Measurements from ENCODE around the gene SMARCA4. TPM values are rescaled to one million over a fixed set of nuclear protein-coding genes. Genes with fewer than 3 reads are reported as not detected.

SMARCA4 gene
- total and polyA plus RNA-seq, 4 experiments from 2014 or later: 2.1 to 118 (median 68.1) TPM

DNA sequence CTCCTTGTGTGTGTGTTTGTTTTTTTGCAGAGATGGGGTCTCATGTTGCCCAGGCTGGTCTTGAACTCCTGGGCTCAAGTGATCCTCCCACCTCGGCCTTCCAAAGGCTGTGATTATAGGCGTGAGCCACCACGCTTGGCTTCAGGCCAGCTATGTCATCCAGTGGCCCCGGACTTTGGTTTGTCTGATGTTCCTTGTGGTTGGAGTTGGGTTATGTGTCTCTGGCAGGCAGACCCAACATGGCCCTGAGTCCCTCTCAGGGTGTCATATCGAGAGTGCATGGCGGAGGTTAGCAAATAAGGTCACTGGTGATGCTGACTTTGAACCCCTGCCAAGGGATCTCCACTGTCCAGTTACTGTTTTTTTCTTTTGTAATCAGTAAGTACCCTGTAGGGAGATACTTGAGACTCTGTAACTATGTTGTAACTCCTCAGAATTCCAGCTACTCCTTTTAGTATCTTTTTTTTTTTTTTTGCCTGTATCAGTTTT, 37.3 kb downstream of the SMARCA4 start:
- ChIA-PET CTCF (ENCODE audit: partially characterized antibody) (interaction anchor here (1.4 kb wide), 1 partner anchor 62 kb away, joined by 3 read pairs; no protein-coding TSS in a partner anchor), POLR2A (ENCODE audit: partially characterized antibody) (interaction anchor here (0.6 kb wide), 1 partner anchor 46 kb away, joined by 4 read pairs; no protein-coding TSS in a partner anchor)
- no peak overlapping the region for H3K27ac ChIP-seq (ENCODE audit: low read depth, low read length)
- Mint-ChIP-seq H3K4me3 (no peak overlapping the region), H3K4me1 (no peaks in the 10 kb centered on the region), H3K36me3 (peaks cover 36 to 61% of the 10 kb centered on the region in 2 donors), H3K9me3 (no peaks in the 10 kb centered on the region), H3K27ac (peak overlapping the region in 2 of 7 donors; percentile 6 to 30), H3K27me3 (no peaks in the 10 kb centered on the region)
- intact Hi-C loops (cut with micrococcal nuclease): no loop called here
- no peaks in the 10 kb centered on the region for H3K27me3 ChIP-seq (ENCODE audit: insufficient read depth, low read length)
- no peaks in the 10 kb centered on the region for H3K9me3 ChIP-seq (ENCODE audit: control insufficient read depth in 1 of 2, low read length in 2 of 2)
- no peak for DNase-seq
- peaks cover 55% of the 10 kb centered on the region for H3K36me3 ChIP-seq (ENCODE audit: insufficient read depth, low read length)
- H3K4me1 ChIP-seq (ENCODE audit: insufficient read depth, low read length): no peaks in the 10 kb centered on the region
- H3K4me3 ChIP-seq (ENCODE audit: low read length in 2 of 2): no peak overlapping the region

DNA sequence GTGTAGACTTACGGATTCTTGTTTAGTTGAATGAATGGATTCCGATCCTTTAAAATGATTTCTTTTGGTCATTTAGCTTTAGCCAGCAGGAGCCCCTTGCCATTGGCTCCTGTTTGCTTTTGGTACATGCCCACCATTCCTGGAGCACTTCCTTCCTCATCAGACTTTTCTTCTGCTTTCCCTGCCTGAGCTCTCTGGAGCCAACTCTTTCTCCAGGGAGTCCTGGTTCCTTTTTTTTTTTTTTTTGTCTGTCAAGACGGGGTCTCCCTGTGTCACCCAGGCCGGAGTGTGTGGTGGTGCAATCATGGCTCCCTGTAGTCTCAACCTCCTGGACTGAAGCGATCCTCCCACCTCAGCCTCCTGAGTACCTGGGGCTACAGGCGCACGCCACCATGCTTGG, 37.8 kb downstream of the SMARCA4 start:
- H3K27me3 Mint-ChIP-seq: no peaks in the 10 kb centered on the region
- ChIA-PET POLR2A (ENCODE audit: partially characterized antibody) (interaction anchor here (0.6 kb wide), 1 partner anchor 45 kb away, joined by 4 read pairs; no protein-coding TSS in a partner anchor), CTCF (ENCODE audit: partially characterized antibody) (interaction anchor here (1.4 kb wide), 1 partner anchor 63 kb away, joined by 3 read pairs; no protein-coding TSS in a partner anchor)
- Histone ChIP-seq H3K27ac (ENCODE audit: low read depth, low read length) (no peak overlapping the region), H3K4me1 (ENCODE audit: insufficient read depth, low read length) (no peaks in the 10 kb centered on the region), H3K36me3 (ENCODE audit: insufficient read depth, low read length) (peaks cover 56% of the 10 kb centered on the region), H3K9me3 (ENCODE audit: control insufficient read depth in 1 of 2, low read length in 2 of 2) (no peaks in the 10 kb centered on the region), H3K4me3 (ENCODE audit: low read length in 2 of 2) (no peak overlapping the region), H3K27me3 (ENCODE audit: insufficient read depth, low read length) (no peaks in the 10 kb centered on the region)
- no peaks in the 10 kb centered on the region for H3K4me1 Mint-ChIP-seq
- intact Hi-C loops (cut with micrococcal nuclease): no loop called here
- no peak overlapping the region for H3K4me3 Mint-ChIP-seq
- H3K36me3 Mint-ChIP-seq: peaks cover 42 to 61% of the 10 kb centered on the region in 2 donors
- no peak for DNase-seq
- H3K27ac Mint-ChIP-seq: peak overlapping the region in 1 of 7 donors; percentile 30
- H3K9me3 Mint-ChIP-seq: no peaks in the 10 kb centered on the region

DNA sequence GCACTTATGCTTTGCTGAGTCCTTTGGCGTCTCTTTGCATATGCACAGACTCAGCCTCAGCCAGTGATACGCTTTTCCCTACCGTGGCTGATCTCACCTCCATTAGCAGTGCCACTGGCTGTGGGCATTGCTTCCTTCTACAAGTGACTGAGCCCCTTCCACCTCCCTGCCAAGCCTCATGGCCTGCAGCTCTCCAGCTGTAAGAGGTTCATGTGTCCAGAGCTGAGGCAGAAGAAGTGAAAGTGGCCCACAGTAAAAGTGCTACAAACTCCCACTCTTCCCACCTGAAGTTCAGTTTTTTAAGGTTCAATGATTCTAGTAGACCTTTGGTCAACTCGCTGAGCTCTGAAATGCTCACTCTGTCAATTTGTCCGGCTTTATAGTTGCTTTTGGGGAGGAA, 44.7 kb downstream of the SMARCA4 start:
- Mint-ChIP-seq H3K9me3 (no peaks in the 10 kb centered on the region), H3K27ac (peak overlapping the region in 5 of 7 donors; percentile 22 to 57 (median 38)), H3K4me3 (no peak overlapping the region), H3K27me3 (no peaks in the 10 kb centered on the region), H3K36me3 (peaks cover 56 to 64% of the 10 kb centered on the region in 2 donors), H3K4me1 (no peaks in the 10 kb centered on the region)
- H3K36me3 ChIP-seq (ENCODE audit: insufficient read depth, low read length): peaks cover 29% of the 10 kb centered on the region
- no peaks in the 10 kb centered on the region for H3K27me3 ChIP-seq (ENCODE audit: insufficient read depth, low read length)
- no peak overlapping the region for H3K4me3 ChIP-seq (ENCODE audit: low read length in 2 of 2)
- ChIA-PET POLR2A (ENCODE audit: partially characterized antibody) (no interaction called here), CTCF (ENCODE audit: partially characterized antibody) (interaction anchor here (2.5 kb wide), 1 partner anchor 63 kb away, joined by 11 read pairs; no protein-coding TSS in a partner anchor)
- H3K9me3 ChIP-seq (ENCODE audit: control insufficient read depth in 1 of 2, low read length in 2 of 2): no peaks in the 10 kb centered on the region
- no peaks in the 10 kb centered on the region for H3K4me1 ChIP-seq (ENCODE audit: insufficient read depth, low read length)
- no peak overlapping the region for H3K27ac ChIP-seq (ENCODE audit: low read depth, low read length)
- DNase-seq: no peak
- intact Hi-C loops (cut with micrococcal nuclease): no loop called here

DNA sequence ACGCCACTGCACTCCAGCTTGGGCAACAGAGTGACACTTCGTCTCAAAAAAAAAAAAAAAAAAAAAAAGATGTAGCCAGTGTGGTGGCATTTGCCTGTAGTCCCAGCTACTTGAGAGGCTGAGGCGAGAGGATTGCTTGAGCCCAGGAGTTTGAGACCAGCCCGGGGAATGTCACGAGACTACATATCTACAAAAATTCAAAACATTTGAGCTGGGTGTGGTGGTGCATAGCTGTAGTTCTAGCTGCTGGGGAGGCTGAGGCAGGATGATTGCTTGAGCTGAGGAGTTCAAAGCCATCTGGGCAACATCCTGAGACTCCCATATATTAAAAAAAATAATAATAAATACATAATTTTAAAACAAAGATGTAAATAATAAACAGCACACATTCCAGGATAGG, 46.6 kb downstream of the SMARCA4 start:
- Mint-ChIP-seq H3K4me3 (no peak overlapping the region), H3K9me3 (no peaks in the 10 kb centered on the region), H3K4me1 (no peaks in the 10 kb centered on the region), H3K27me3 (no peaks in the 10 kb centered on the region), H3K36me3 (peaks cover 57 to 71% of the 10 kb centered on the region in 2 donors), H3K27ac (no peak overlapping the region)
- Histone ChIP-seq H3K36me3 (ENCODE audit: insufficient read depth, low read length) (peaks cover 38% of the 10 kb centered on the region), H3K27me3 (ENCODE audit: insufficient read depth, low read length) (no peaks in the 10 kb centered on the region), H3K4me1 (ENCODE audit: insufficient read depth, low read length) (no peaks in the 10 kb centered on the region), H3K9me3 (ENCODE audit: control insufficient read depth in 1 of 2, low read length in 2 of 2) (no peaks in the 10 kb centered on the region), H3K4me3 (ENCODE audit: low read length in 2 of 2) (no peak overlapping the region), H3K27ac (ENCODE audit: low read depth, low read length) (no peak overlapping the region)
- ChIA-PET CTCF (ENCODE audit: partially characterized antibody) (interaction anchor here (0.7 to 2.5 kb wide), 2 partner anchors 65 to 423 kb away, joined by 3 to 11 read pairs; no protein-coding TSS in a partner anchor), POLR2A (ENCODE audit: partially characterized antibody) (interaction anchor here (0.6 kb wide), 1 partner anchor 571 kb away, joined by 4 read pairs; no protein-coding TSS in a partner anchor)
- intact Hi-C loops (cut with micrococcal nuclease): no loop called here
- no peak for DNase-seq

DNA sequence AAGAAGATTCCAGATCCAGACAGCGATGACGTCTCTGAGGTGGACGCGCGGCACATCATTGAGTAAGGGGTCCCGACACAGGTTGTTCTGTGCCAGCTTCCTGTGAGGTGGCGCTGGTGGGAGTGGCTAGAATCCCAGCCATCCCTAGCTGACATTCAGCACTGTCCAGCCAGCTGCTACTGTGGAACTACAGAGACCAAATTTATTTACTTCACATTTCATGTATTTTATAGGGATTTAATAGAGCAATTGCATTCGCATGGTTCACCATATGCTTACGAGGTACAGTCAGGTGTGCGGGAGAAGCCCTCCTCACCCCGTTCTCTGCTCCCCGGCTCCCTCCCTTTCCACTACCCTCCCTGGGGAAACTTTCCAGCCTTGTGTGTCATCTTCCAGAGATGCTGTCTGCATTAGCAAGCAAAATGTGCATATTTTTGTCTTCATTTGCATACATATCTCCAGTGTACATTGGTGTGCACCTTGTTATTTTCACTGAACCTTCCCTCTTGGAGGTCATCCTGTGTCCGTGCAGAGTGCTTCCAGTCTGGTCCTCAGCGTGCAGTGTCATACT, 47.2 kb downstream of the SMARCA4 start:
- DNase-seq: no peak
- POLR2A ChIA-PET (ENCODE audit: partially characterized antibody): no interaction called here

DNA sequence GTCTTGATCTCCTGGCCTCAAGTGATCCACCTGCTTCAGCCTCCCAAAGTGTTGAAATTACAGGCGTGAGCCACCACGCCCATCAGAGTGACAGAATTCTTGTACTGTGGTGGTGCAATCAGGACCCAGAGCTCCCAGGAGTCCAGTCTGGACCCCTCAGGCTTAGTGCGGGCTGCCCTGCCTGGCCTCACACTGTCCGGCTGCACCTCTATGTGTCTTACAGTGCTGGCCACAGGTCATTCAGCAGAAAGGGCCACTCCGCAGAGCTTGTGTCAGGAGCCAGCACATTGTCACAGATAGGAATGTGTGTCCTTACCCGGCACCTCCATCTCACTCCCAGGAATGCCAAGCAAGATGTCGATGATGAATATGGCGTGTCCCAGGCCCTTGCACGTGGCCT, 49.2 kb downstream of the SMARCA4 start:
- POLR2A ChIA-PET (ENCODE audit: partially characterized antibody): no interaction called here
- Histone ChIP-seq H3K9me3 (ENCODE audit: control insufficient read depth in 1 of 2, low read length in 2 of 2) (no peaks in the 10 kb centered on the region), H3K36me3 (ENCODE audit: insufficient read depth, low read length) (peaks cover 53% of the 10 kb centered on the region), H3K4me1 (ENCODE audit: insufficient read depth, low read length) (no peaks in the 10 kb centered on the region), H3K4me3 (ENCODE audit: low read length in 2 of 2) (no peak overlapping the region), H3K27me3 (ENCODE audit: insufficient read depth, low read length) (no peaks in the 10 kb centered on the region), H3K27ac (ENCODE audit: low read depth, low read length) (no peak overlapping the region)
- Mint-ChIP-seq H3K9me3 (no peaks in the 10 kb centered on the region), H3K4me3 (no peak overlapping the region), H3K27me3 (no peaks in the 10 kb centered on the region), H3K27ac (peak overlapping the region in 1 of 7 donors; percentile 77), H3K4me1 (no peaks in the 10 kb centered on the region), H3K36me3 (peaks cover 59 to 84% of the 10 kb centered on the region in 2 donors)
- no peak for DNase-seq
- intact Hi-C loops (cut with micrococcal nuclease): no loop called here
- CTCF ChIA-PET (ENCODE audit: partially characterized antibody): no interaction called here

More for the DNA sequence above, 47.2 kb downstream of the SMARCA4 start:
- peaks cover 41% of the 10 kb centered on the region for H3K36me3 ChIP-seq (ENCODE audit: insufficient read depth, low read length)
- no peak overlapping the region for H3K27ac ChIP-seq (ENCODE audit: low read depth, low read length)
- peak overlapping the region in 2 of 7 donors; percentile 25 to 54 for H3K27ac Mint-ChIP-seq
- CTCF ChIA-PET (ENCODE audit: partially characterized antibody): interaction anchor here (0.7 kb wide), 1 partner anchor 424 kb away, joined by 3 read pairs; no protein-coding TSS in a partner anchor
- no peaks in the 10 kb centered on the region for H3K9me3 Mint-ChIP-seq
- H3K4me1 ChIP-seq (ENCODE audit: insufficient read depth, low read length): no peaks in the 10 kb centered on the region
- H3K36me3 Mint-ChIP-seq: peaks cover 58 to 75% of the 10 kb centered on the region in 2 donors
- intact Hi-C loops (cut with micrococcal nuclease): no loop called here
- H3K4me1 Mint-ChIP-seq: no peaks in the 10 kb centered on the region
- no peak overlapping the region for H3K4me3 Mint-ChIP-seq
- no peak overlapping the region for H3K4me3 ChIP-seq (ENCODE audit: low read length in 2 of 2)
- H3K27me3 Mint-ChIP-seq: no peaks in the 10 kb centered on the region
- H3K9me3 ChIP-seq (ENCODE audit: control insufficient read depth in 1 of 2, low read length in 2 of 2): no peaks in the 10 kb centered on the region
- no peaks in the 10 kb centered on the region for H3K27me3 ChIP-seq (ENCODE audit: insufficient read depth, low read length)

DNA sequence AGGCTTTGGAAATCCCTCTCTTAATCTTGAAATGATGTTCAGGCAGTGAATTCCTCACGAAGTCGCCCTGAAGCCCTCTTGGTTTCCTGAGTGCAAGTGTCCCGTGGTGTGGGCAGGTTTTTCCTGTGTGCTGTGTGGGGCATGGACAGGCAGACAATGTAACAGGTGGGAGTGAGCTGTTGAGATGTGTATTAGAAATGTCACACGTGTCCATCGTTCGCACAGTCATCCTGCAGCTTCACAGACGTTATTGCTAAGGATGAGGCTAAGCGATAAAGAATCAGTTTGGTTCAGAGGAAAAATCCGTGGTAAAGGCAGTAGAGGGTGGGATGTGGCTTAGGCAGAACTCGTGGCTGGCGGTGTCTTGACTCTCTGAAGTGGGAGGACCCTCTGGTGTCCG, 51.7 kb downstream of the SMARCA4 start:
- CTCF ChIA-PET (ENCODE audit: partially characterized antibody): interaction anchor here (1.7 kb wide), 1 partner anchor 70 kb away, joined by 5 read pairs; no protein-coding TSS in a partner anchor
- intact Hi-C loops (cut with micrococcal nuclease): no loop called here

More for the DNA sequence above, 51.7 kb downstream of the SMARCA4 start:
- H3K27ac Mint-ChIP-seq: peak overlapping the region in 1 of 7 donors; percentile 49
- DNase-seq: no peak
- H3K27me3 ChIP-seq (ENCODE audit: insufficient read depth, low read length): no peaks in the 10 kb centered on the region
- no peaks in the 10 kb centered on the region for H3K4me1 ChIP-seq (ENCODE audit: insufficient read depth, low read length)
- no peaks in the 10 kb centered on the region for H3K9me3 ChIP-seq (ENCODE audit: control insufficient read depth in 1 of 2, low read length in 2 of 2)
- POLR2A ChIA-PET (ENCODE audit: partially characterized antibody): no interaction called here
- no peaks in the 10 kb centered on the region for H3K9me3 Mint-ChIP-seq
- H3K27me3 Mint-ChIP-seq: no peaks in the 10 kb centered on the region
- no peak overlapping the region for H3K27ac ChIP-seq (ENCODE audit: low read depth, low read length)
- no peak overlapping the region for H3K4me3 ChIP-seq (ENCODE audit: low read length in 2 of 2)
- peaks cover 67% of the 10 kb centered on the region for H3K36me3 ChIP-seq (ENCODE audit: insufficient read depth, low read length)
- no peaks in the 10 kb centered on the region for H3K4me1 Mint-ChIP-seq
- no peak overlapping the region for H3K4me3 Mint-ChIP-seq
- peaks cover 58 to 88% of the 10 kb centered on the region in 2 donors for H3K36me3 Mint-ChIP-seq

Measured in CD4-positive, alpha-beta memory T cell (primary cell).